Fibroblast of lung (primary cell): ENCODE measurements around the gene CDH4.

Source experiments
- EZH2 ChIP-seq: IDR thresholded peaks from 2 replicates; pipeline ENCODE4 v1.5.1; 2012; ENCODE audit warnings: low read length, control low read depth, mild to moderate bottlenecking; ENCODE audit errors: missing control alignments
- TF ChIP-seq, protein P1 (sequence below), 2 donors: IDR thresholded peaks in 1 of 2; conservative IDR thresholded peaks in 1 of 2; 1 replicate in 1 of 2; 2 replicates in 1 of 2; pipeline ENCODE4 v1.5.1; 2011 to 2012; ENCODE audit warnings: low read length in 2 of 2, control low read depth in 1 of 2, inconsistent platforms in 1 of 2, low read depth in 1 of 2, mild to moderate bottlenecking in 1 of 2

DNA sequence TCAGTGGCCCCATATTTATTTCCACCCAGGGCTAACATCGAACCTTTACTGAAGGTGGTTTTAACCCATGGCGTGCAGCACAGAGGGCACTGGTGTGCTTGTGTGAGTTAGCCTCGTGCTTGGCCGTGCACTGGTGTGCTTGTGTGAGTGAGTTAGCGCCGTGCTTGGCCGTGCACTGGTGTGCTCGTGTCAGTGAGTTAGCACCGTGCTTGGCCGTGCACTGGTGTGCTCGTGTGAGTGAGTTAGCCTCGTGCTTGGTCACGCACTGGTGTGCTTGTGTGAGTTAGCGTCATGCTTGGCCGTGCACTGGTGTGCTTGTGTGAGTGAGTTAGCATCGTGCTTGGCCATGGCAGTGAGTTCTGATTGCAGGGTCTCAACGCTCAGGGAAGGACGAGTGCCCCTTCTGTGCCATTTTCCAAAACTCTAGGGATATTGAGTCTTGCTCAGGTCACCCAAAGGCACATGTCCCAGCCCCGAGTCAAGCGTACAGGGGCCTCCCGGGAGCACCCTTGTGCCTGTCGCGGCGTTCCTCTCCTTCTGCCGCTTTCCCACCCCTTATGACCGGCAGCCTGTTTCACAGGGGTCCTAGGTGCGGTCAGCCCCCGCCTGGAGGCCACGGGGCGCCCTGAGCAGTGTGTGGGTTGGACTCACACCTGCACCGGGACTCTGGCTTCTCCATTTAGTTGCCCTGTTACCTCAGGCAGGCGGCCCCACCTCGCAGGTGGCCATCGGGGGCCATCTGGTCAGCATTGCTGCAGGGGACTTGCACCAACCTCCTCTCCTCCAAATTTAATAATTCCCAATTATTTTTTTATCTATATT, 399.1 kb downstream of the CDH4 start:
- TF ChIP-seq, protein P1, sequence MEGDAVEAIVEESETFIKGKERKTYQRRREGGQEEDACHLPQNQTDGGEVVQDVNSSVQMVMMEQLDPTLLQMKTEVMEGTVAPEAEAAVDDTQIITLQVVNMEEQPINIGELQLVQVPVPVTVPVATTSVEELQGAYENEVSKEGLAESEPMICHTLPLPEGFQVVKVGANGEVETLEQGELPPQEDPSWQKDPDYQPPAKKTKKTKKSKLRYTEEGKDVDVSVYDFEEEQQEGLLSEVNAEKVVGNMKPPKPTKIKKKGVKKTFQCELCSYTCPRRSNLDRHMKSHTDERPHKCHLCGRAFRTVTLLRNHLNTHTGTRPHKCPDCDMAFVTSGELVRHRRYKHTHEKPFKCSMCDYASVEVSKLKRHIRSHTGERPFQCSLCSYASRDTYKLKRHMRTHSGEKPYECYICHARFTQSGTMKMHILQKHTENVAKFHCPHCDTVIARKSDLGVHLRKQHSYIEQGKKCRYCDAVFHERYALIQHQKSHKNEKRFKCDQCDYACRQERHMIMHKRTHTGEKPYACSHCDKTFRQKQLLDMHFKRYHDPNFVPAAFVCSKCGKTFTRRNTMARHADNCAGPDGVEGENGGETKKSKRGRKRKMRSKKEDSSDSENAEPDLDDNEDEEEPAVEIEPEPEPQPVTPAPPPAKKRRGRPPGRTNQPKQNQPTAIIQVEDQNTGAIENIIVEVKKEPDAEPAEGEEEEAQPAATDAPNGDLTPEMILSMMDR (conservative IDR thresholded peaks at IDR 0.05 in 1 of 2, IDR thresholded peaks at IDR 0.05 in 1 of 2; ENCODE audit: low read depth in 1 of 2, low read length in 2 of 2), result no peak
- TF ChIP-seq EZH2, result no peak
